GM12874 (cell line): ENCODE measurements around the gene LOXL3.

Experiments used
- TF ChIP-seq, protein P1 (sequence below): IDR thresholded peaks from 2 replicates; pipeline ENCODE4 v1.5.1; 2011; ENCODE audit warnings: low read depth, mild to moderate bottlenecking, control low read depth, low read length, moderate library complexity; ENCODE audit not compliant: insufficient read depth

LOXL3 gene

DNA sequence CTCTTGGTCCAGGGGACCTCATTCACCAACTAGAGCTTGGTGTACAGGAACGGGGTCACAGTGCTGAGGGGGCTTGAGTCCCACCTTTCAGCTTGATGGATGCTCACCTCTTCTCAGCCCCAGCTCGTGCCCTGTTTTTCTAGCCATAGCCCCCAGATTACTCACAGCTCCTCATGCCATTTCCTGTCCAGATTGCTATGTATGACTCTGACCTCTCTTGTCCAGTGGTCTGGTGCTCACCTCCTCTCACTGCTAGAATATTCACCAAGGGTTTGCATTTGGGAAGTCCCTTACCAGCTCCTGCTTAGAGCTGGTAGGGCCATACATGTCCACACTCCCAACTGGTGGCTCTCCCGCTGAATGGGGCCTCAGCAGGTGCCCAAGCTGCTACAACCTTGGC lies 60.2 kb downstream of the LOXL3 start:
- TF ChIP-seq, protein P1, sequence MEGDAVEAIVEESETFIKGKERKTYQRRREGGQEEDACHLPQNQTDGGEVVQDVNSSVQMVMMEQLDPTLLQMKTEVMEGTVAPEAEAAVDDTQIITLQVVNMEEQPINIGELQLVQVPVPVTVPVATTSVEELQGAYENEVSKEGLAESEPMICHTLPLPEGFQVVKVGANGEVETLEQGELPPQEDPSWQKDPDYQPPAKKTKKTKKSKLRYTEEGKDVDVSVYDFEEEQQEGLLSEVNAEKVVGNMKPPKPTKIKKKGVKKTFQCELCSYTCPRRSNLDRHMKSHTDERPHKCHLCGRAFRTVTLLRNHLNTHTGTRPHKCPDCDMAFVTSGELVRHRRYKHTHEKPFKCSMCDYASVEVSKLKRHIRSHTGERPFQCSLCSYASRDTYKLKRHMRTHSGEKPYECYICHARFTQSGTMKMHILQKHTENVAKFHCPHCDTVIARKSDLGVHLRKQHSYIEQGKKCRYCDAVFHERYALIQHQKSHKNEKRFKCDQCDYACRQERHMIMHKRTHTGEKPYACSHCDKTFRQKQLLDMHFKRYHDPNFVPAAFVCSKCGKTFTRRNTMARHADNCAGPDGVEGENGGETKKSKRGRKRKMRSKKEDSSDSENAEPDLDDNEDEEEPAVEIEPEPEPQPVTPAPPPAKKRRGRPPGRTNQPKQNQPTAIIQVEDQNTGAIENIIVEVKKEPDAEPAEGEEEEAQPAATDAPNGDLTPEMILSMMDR = no peak

DNA sequence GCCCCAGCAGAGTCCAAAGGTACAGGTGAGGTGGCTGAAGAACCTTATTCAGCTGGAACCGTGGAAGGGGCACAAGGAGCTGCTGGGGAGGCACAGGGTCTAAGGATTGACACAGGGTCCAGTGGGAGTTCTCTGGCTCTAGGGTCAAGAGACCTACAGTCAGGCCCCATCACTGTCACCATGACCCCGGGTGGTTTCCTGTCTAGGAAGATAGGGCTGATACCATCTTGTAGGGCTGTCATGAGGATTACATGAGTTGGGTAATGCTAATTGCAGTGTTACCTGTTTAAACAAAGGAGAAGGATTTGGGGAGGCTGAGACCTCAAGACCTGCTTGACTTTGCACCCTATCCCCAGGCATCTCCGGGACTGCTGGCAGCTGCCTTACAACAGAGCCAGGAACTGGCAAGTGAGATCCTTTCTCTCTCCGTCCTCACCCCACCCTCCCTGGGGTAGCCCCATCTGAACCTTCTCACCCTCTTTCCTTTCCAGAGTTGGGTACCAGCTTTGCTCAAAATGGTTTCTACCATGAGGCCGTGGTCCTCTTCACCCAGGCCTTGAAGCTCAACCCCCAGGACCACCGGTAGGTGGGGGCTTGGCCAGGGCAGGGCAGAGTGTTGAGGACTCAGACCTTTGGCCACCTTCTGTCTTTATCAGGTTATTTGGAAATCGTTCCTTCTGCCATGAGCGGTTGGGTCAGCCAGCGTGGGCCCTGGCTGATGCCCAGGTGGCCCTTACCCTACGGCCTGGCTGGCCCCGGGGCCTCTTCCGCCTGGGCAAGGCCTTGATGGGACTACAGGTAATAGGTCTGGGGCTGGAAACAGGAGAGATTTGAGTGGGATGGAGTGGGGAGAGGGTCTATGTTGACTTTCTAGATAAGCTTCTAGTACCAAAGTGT lies 61.8 kb downstream of the LOXL3 start:
- TF ChIP-seq, protein P1 = no peak

DNA sequence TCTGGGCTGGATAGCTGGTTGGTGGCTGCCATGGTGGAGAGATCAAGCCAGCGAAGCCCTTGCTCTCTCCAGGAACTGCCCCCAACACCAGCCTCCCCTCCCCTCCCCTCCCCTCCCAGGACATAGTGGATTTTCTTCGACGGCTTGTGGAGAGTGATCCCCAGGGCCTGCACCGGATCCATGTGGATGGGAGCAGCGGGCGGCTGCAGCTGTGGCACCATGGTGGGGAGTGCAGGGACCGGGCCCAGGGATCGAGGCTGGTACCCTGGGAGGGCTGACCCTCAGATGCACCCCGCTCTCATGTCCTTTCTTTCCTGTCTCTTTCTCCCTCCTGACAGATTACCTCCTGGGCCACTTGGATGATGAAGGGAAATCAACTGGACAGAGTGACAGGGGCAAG lies 63.8 kb downstream of the LOXL3 start:
- TF ChIP-seq, protein P1 = no peak

DNA sequence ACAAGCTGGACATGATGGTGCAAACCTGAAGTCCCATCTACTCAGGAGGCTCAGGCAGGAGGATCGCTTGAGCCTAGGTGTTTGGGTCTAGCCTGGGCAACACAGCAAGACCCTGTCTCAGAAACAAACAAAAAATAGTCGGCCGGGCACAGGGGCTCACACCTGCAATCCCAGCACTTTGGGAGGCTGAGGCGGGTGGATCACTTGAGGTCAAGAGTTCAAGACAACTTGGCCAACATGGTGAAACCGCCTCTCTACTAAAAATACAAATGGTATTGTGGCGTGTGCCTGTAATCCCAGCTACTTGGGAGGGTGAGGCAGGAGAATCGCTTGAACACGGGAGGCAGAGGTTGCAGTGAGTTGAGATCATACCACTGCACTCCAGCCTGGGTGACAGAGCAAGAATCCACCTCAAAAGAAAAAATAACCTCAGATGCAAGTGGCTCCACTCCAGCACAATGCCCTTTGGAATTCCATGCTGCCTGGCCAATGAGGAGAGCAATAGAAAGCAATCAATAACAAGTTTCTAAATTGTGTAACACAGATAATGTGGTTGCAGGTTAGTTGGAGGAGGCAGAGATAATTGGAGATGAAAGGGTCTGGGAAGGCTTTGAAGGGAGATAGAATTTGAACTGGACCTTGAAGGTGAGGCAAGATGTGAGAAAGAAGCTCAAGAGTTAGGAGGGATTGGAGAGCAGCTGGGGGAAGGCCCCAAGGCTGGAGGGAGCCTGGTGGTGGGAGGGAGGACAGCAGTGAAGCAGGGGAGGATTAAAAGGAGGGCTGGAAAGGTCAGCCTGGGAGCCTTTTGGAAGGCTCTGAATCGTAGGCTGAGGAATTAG lies 64.9 kb downstream of the LOXL3 start:
- TF ChIP-seq, protein P1 = no peak

DNA sequence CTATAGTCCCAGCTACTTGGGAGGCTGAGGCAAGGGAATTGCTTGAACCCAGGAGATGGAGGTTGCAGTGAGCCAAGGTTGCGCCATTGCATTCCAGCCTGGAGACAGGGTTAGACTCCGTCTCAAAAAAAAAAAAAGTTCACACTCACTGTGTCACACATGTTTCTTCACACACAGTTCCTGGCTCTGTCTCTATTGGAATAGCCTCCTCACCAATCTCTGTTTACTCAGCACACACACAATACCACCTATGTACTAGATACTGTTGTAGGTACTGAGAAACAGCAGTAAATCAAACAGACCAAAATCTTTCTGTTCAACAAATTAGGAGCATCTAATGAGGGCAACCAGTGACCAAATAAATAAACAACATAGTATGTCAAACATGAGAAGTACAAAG lies 67.6 kb downstream of the LOXL3 start:
- TF ChIP-seq, protein P1 = no peak

DNA sequence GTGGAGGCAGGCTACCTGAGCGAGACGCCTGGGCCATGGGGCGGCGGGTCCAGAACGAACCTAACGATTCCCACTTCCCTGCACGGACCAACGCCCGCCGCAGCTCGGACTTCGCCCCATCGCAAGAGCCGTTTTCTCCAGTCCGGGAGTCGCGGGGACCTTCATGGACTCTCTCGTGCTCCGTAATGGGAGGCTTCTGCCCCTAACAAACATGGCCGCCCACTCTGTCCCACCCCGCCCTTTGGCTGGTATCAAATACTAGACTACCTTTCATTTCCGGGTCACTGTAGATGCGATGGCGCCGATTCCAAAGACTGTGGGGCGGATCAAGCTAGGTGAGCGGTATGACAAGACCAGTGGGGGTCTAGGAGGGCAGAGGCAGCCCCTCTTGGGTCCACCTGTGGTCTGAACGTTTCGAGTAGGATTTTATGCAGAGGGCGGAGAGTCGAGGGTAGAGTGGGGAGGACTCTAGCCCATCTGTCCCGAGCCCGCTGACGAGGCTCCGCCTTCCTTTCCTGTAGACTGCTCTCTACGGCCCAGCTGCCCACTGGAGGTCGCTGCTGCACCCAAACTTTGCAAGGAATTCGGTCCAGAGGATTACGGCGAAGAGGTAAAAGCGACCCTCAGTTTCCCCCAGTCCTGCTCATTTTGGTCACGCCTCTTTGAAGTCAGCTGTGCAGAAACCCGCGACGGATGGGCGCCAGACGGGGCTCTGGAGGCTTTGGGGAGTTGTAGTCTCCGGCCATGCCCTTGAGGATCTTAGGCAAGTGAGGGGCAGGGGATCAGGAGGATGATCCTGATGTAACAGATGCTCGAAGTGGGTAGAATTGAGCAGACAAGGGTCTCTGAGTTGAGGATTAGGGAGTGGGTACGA lies 70.7 kb downstream of the LOXL3 start, which contains the start of the genes CCDC142 and TTC31:
Gene CCDC142, minus strand, starts transcription at position 198 of the 874 bp plus-strand sequence. Its CDS starts 161 bp downstream, at position 37.
Gene TTC31, plus strand, starts transcription at position 281 of the 874 bp plus-strand sequence. Its CDS starts 15 bp downstream, at position 296.
- TF ChIP-seq, protein P1 = peak; percentile 91
